HepG2 (cell line): ENCODE data around the gene SOS2. TPM values are rescaled to one million over a fixed set of nuclear protein-coding genes. Genes with fewer than 3 reads are reported as not detected.

Source experiments
- AHR ChIP-seq: IDR thresholded peaks from 2 replicates; pipeline ENCODE4 v1.6.1; 2018; ENCODE audit warnings: missing genetic modification reagents, missing compliant biosample characterization
- BHLHE40 ChIP-seq: IDR thresholded peaks from 2 replicates; pipeline ENCODE4 v1.6.1; 2011; ENCODE audit warnings: low read length, improper control_type of control experiment
- CBX1 ChIP-seq: IDR thresholded peaks from one replicate; pipeline ENCODE4 v1.6.1; 2016; ENCODE audit warnings: antibody characterized with exemption, low read depth
- FOXP1 ChIP-seq, 2 experiments: fragments of 450-650 bp in 1 of 2; IDR thresholded peaks; 2 replicates each; pipeline ENCODE4 v1.6.1; 2017 to 2018; ENCODE audit warnings: antibody characterized with exemption in 1 of 2
- KMT2A ChIP-seq: sonication (generic); formaldehyde crosslinking; IDR thresholded peaks from 2 replicates; pipeline ENCODE4 v1.4.0; 2020; ENCODE audit warnings: missing genetic modification reagents
- NR2C2 ChIP-seq: sonication (generic); formaldehyde crosslinking; IDR thresholded peaks from 2 replicates; pipeline ENCODE4 v1.4.0; 2020; ENCODE audit warnings: missing genetic modification reagents, mild to moderate bottlenecking, moderate library complexity, borderline replicate concordance
- NRL ChIP-seq: sonication (generic); formaldehyde crosslinking; IDR thresholded peaks from 2 replicates; pipeline ENCODE4 v1.5.0; 2020; ENCODE audit warnings: missing genetic modification reagents, mild to moderate bottlenecking, moderate library complexity, borderline replicate concordance
- RELA ChIP-seq: sonication (generic); formaldehyde crosslinking; IDR thresholded peaks from 2 replicates; pipeline ENCODE4 v1.4.0; 2020; ENCODE audit warnings: missing genetic modification reagents
- RXRB ChIP-seq: IDR thresholded peaks from 2 replicates; pipeline ENCODE4 v1.6.1; 2016; ENCODE audit warnings: borderline replicate concordance, missing genetic modification reagents, missing compliant biosample characterization
- STAT5B ChIP-seq: sonication (generic); formaldehyde crosslinking; IDR thresholded peaks from 2 replicates; pipeline ENCODE4 v1.4.0; 2020; ENCODE audit warnings: missing genetic modification reagents
- ZNF160 ChIP-seq: sonication (generic); formaldehyde crosslinking; IDR thresholded peaks from 2 replicates; pipeline ENCODE4 v1.8.0; 2022; ENCODE audit warnings: mild to moderate bottlenecking, inconsistent platforms, missing genetic modification reagents
- ZNF414 ChIP-seq: sonication (generic); formaldehyde crosslinking; IDR thresholded peaks from 2 replicates; pipeline ENCODE4 v1.5.0; 2020; ENCODE audit warnings: missing genetic modification reagents
- ZNF468 ChIP-seq: sonication (generic); formaldehyde crosslinking; IDR thresholded peaks from 2 replicates; pipeline ENCODE4 v1.8.0; 2022; ENCODE audit warnings: mild to moderate bottlenecking, moderate library complexity, missing genetic modification reagents
- ZNF775 ChIP-seq: sonication (generic); formaldehyde crosslinking; IDR thresholded peaks from 2 replicates; pipeline ENCODE4 v1.4.0; 2020; ENCODE audit warnings: missing genetic modification reagents, mild to moderate bottlenecking, moderate library complexity, borderline replicate concordance
- polyA plus RNA-seq, 8 experiments: library from polyadenylated mRNA; depleted of rRNA in 3 of 8; stranded (reverse) in 7 of 8; unstranded in 1 of 8; fragments of >200 nt; fragmentation: Illumina TruSeq in 4 of 8; extraction: Trizol in 4 of 8; gene quantifications; 2 replicates each; pipeline versions ENCODE4 v1.2.1 to v1.2.3, GENCODE V29; 2011 to 2016; ENCODE audit warnings: low read depth in 4 of 8, missing spikeins in 1 of 8, mixed read lengths in 1 of 8; ENCODE audit not compliant: insufficient read depth in 1 of 8
- total RNA-seq, 5 experiments: library from RNA; depleted of rRNA; stranded (reverse); fragments of >200 nt; fragmentation: Illumina TruSeq; extraction: Trizol; gene quantifications; 2 replicates each; pipeline ENCODE4 v1.2.3, GENCODE V29; 2016; ENCODE audit warnings: low read depth in 1 of 5
- TF ChIP-seq, protein P1 (sequence below): sonication (generic); formaldehyde crosslinking; IDR thresholded peaks from 2 replicates; pipeline ENCODE4 v1.4.0; 2020; ENCODE audit warnings: mild to moderate bottlenecking, missing genetic modification reagents, borderline replicate concordance
- TF ChIP-seq, protein P2 (sequence below): sonication (generic); formaldehyde crosslinking; conservative IDR thresholded peaks from 2 replicates; pipeline ENCODE4 v1.4.0; 2020; ENCODE audit warnings: missing genetic modification reagents
- TF ChIP-seq, protein P3 (sequence below): IDR thresholded peaks from 2 replicates; pipeline ENCODE4 v1.6.1; 2016; ENCODE audit warnings: mild to moderate bottlenecking, missing biosample characterization, missing genetic modification reagents
- TF ChIP-seq, protein P4 (sequence below): IDR thresholded peaks from 2 replicates; pipeline ENCODE4 v1.6.1; 2016; ENCODE audit warnings: low read depth, borderline replicate concordance

SOS2 gene
- total and polyA plus RNA-seq, 2 of the 13 experiments (the other 11 are each of a cell fraction or from before 2014, with no cell fraction given) = 9.3 to 12.1 TPM

DNA sequence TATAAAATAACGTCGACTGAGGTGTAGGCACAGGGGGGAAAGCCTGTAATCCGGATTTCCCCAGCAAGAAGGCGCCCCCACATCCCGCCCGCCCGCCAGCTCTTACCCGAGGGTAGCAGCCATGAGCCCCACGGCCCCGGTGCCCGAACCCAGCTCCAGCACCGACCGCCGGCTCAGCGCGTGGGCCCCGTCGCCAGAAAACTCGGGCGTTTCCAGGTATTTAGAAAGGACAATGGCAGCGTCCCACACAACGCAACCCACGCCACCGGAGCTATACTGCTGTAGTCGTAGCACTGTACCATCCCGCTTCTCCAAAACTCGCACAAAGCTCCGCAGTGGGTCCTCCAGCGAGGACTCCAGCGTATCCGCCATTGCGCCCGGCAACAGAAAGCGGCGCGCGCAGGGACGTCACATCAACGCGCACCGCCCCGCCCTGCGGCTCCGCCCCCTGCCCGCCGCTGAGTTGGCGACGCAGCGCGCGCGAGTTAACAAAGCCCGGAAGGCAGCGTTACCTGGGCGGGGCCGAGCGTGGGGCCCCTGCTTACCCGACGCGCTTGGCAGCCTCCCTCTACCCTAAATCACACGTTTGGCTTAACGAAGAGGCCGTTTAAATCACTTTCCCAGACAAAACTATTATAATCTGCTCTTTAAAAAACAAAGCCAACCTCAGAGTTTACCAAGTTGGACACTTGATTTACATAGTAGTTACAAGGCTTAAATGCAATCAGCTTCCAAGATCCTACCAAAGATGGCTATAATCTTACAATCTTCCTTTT, 115.0 kb downstream of the SOS2 start, which contains the start of gene VCPKMT (continued):
- TF ChIP-seq, protein P1, sequence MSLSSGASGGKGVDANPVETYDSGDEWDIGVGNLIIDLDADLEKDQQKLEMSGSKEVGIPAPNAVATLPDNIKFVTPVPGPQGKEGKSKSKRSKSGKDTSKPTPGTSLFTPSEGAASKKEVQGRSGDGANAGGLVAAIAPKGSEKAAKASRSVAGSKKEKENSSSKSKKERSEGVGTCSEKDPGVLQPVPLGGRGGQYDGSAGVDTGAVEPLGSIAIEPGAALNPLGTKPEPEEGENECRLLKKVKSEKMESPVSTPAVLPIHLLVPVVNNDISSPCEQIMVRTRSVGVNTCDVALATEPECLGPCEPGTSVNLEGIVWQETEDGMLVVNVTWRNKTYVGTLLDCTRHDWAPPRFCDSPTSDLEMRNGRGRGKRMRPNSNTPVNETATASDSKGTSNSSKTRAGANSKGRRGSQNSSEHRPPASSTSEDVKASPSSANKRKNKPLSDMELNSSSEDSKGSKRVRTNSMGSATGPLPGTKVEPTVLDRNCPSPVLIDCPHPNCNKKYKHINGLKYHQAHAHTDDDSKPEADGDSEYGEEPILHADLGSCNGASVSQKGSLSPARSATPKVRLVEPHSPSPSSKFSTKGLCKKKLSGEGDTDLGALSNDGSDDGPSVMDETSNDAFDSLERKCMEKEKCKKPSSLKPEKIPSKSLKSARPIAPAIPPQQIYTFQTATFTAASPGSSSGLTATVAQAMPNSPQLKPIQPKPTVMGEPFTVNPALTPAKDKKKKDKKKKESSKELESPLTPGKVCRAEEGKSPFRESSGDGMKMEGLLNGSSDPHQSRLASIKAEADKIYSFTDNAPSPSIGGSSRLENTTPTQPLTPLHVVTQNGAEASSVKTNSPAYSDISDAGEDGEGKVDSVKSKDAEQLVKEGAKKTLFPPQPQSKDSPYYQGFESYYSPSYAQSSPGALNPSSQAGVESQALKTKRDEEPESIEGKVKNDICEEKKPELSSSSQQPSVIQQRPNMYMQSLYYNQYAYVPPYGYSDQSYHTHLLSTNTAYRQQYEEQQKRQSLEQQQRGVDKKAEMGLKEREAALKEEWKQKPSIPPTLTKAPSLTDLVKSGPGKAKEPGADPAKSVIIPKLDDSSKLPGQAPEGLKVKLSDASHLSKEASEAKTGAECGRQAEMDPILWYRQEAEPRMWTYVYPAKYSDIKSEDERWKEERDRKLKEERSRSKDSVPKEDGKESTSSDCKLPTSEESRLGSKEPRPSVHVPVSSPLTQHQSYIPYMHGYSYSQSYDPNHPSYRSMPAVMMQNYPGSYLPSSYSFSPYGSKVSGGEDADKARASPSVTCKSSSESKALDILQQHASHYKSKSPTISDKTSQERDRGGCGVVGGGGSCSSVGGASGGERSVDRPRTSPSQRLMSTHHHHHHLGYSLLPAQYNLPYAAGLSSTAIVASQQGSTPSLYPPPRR (CRISPR knock-in tag) = no peak
- 0 out of 2 replicates have a peak, but pooled peaks have one; percentile 68 for TF ChIP-seq ZNF414 (CRISPR knock-in tag)
- no peak for TF ChIP-seq BHLHE40
- TF ChIP-seq AHR (CRISPR knock-in tag) = no peak
- TF ChIP-seq, protein P2, sequence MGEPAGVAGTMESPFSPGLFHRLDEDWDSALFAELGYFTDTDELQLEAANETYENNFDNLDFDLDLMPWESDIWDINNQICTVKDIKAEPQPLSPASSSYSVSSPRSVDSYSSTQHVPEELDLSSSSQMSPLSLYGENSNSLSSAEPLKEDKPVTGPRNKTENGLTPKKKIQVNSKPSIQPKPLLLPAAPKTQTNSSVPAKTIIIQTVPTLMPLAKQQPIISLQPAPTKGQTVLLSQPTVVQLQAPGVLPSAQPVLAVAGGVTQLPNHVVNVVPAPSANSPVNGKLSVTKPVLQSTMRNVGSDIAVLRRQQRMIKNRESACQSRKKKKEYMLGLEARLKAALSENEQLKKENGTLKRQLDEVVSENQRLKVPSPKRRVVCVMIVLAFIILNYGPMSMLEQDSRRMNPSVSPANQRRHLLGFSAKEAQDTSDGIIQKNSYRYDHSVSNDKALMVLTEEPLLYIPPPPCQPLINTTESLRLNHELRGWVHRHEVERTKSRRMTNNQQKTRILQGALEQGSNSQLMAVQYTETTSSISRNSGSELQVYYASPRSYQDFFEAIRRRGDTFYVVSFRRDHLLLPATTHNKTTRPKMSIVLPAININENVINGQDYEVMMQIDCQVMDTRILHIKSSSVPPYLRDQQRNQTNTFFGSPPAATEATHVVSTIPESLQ = 0 out of 2 replicates have a peak, but pooled peaks have one; percentile 25
- peak; percentile 58 for TF ChIP-seq CBX1
- TF ChIP-seq, protein P3, sequence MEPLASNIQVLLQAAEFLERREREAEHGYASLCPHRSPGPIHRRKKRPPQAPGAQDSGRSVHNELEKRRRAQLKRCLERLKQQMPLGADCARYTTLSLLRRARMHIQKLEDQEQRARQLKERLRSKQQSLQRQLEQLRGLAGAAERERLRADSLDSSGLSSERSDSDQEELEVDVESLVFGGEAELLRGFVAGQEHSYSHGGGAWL = peak; percentile 87
- no peak for TF ChIP-seq ZNF775 (CRISPR knock-in tag)
- TF ChIP-seq KMT2A (CRISPR knock-in tag) = peak; percentile 98
- no peak for TF ChIP-seq FOXP1 (IDR thresholded peaks at IDR 0.05)
- TF ChIP-seq FOXP1 (CRISPR knock-in tag; IDR thresholded peaks at IDR 0.05) = peak; percentile 45; the same call in 1 of the 2 replicates
- no peak for TF ChIP-seq ZNF468 (CRISPR knock-in tag)
- TF ChIP-seq ZNF160 = no peak; the same call in 1 of the 2 replicates
- peak; percentile 76 for TF ChIP-seq NRL (CRISPR knock-in tag)
- TF ChIP-seq, protein P4, sequence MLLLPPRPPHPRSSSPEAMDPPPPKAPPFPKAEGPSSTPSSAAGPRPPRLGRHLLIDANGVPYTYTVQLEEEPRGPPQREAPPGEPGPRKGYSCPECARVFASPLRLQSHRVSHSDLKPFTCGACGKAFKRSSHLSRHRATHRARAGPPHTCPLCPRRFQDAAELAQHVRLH = peak; percentile 85; the same call in 1 of the 2 replicates
- TF ChIP-seq STAT5B (CRISPR knock-in tag) = no peak
- peak; percentile 55 for TF ChIP-seq NR2C2 (CRISPR knock-in tag)
- TF ChIP-seq RELA (CRISPR knock-in tag) = 0 out of 2 replicates have a peak, but pooled peaks have one; percentile 46
- TF ChIP-seq RXRB = no peak; the same call in 1 of the 2 replicates
